Suprapubic skin (tissue), 4 donors: Measurements from ENCODE around the gene C14orf119. TPM values are rescaled to one million over a fixed set of nuclear protein-coding genes. Genes with fewer than 3 reads are reported as not detected.

Experiments
- DNase-seq, 2 donors: peaks; one replicate each; pipeline ENCODE4 v3.0.0-alpha.2; 2019; ENCODE audit warnings: low spot score in 2 of 2
- H3K27ac ChIP-seq: fragments of 200-600 bp; sonication (generic); one replicate; pipeline ENCODE4 v1.5.1; 2019
- H3K27me3 ChIP-seq: fragments of 200-600 bp; sonication (generic); one replicate; pipeline ENCODE4 v1.5.1; 2019
- H3K36me3 ChIP-seq: fragments of 200-600 bp; sonication (generic); one replicate; pipeline ENCODE4 v1.5.1; 2019
- H3K4me1 ChIP-seq: fragments of 200-600 bp; sonication (generic); one replicate; pipeline ENCODE4 v1.5.1; 2019
- H3K4me3 ChIP-seq: fragments of 200-600 bp; sonication (generic); one replicate; pipeline ENCODE4 v1.5.1; 2019; ENCODE audit warnings: mild to moderate bottlenecking
- H3K9me3 ChIP-seq: fragments of 200-600 bp; sonication (generic); one replicate; pipeline ENCODE4 v1.5.1; 2019
- CTCF ChIP-seq, 2 donors: fragments of 200-600 bp in 1 of 2; fragments of 450-650 bp in 1 of 2; sonication (generic) in 1 of 2; IDR thresholded peaks; one replicate each; pipeline ENCODE4 v1.5.1; 2016 to 2019; ENCODE audit warnings: antibody characterized with exemption in 2 of 2, mild to moderate bottlenecking in 1 of 2, moderate library complexity in 1 of 2
- EP300 ChIP-seq: sonication (generic); formaldehyde crosslinking; IDR thresholded peaks from one replicate; pipeline ENCODE4 v1.6.1; 2017; ENCODE audit warnings: antibody characterized with exemption
- POLR2A ChIP-seq, 2 donors: fragments of 450-650 bp; IDR thresholded peaks; one replicate each; pipeline ENCODE4 v1.6.1; 2017; ENCODE audit warnings: antibody characterized with exemption in 2 of 2, mild to moderate bottlenecking in 2 of 2, moderate library complexity in 2 of 2
- POLR2AphosphoS5 ChIP-seq, 3 donors: sonication (generic); formaldehyde crosslinking; IDR thresholded peaks; one replicate each; pipeline ENCODE4 v1.6.1; 2017; ENCODE audit warnings: antibody characterized with exemption in 3 of 3
- WGBS: methylation state at CpG from one replicate; pipeline ENCODE4 v1.1.5; 2018; 5-methylcytosine and 5-hydroxymethylcytosine counted together
- total RNA-seq, 4 donors: library from RNA; depleted of rRNA; stranded (reverse); fragments of >200 nt; gene quantifications; one replicate each; pipeline ENCODE4 v1.1.0, GENCODE V29; 2016

Gene C14orf119
- total RNA-seq, 4 donors from 2014 or later, result 10.1 to 22.7 (median 18.6) TPM

- Histone ChIP-seq H3K27me3 (no peaks in the 10 kb centered on the region), H3K9me3 (no peaks in the 10 kb centered on the region), H3K4me1 (peaks cover 50% of the 10 kb centered on the region), H3K4me3 (no peak overlapping the region), H3K36me3 (peaks cover 26% of the 10 kb centered on the region), H3K27ac (no peak overlapping the region)
- WGBS, result 94% methylated on average over 2 of the region's 6 CpGs
- no peak for DNase-seq
- TF ChIP-seq POLR2A (IDR thresholded peaks at IDR 0.05) (no peak), EP300 (no peak), POLR2AphosphoS5 (IDR thresholded peaks at IDR 0.05) (no peak), CTCF (IDR thresholded peaks at IDR 0.05) (no peak)
Observed at GRCh38 chr14:23140371-23140770, 45.1 kb downstream of the C14orf119 start.

GRCh38 chr14:23141706-23142444 is 46.6 kb downstream of the C14orf119 start:
- Histone ChIP-seq H3K36me3 (peaks cover 19% of the 10 kb centered on the region), H3K4me1 (peaks cover 62% of the 10 kb centered on the region), H3K9me3 (no peaks in the 10 kb centered on the region), H3K27ac (peak overlapping the region; percentile 40), H3K27me3 (no peaks in the 10 kb centered on the region), H3K4me3 (no peak overlapping the region)
- DNase-seq, result no peak
- TF ChIP-seq CTCF (IDR thresholded peaks at IDR 0.05), result no peak
- peak; percentile 82 for TF ChIP-seq EP300
- 41% methylated on average over 7 of the region's 7 CpGs for WGBS

- no peak for DNase-seq
- WGBS, result 67% methylated on average over 4 of the region's 4 CpGs
- Histone ChIP-seq H3K36me3 (peaks cover 15% of the 10 kb centered on the region), H3K4me3 (no peak overlapping the region), H3K9me3 (no peaks in the 10 kb centered on the region), H3K4me1 (peaks cover 53% of the 10 kb centered on the region), H3K27me3 (no peaks in the 10 kb centered on the region), H3K27ac (no peak overlapping the region)
- TF ChIP-seq POLR2AphosphoS5 (IDR thresholded peaks at IDR 0.05), result no peak
Observed at GRCh38 chr14:23142826-23143225, 47.5 kb downstream of the C14orf119 start.

GRCh38 chr14:23143911-23144310 is 48.6 kb downstream of the C14orf119 start:
- H3K27me3 ChIP-seq, result no peaks in the 10 kb centered on the region
- no peak overlapping the region for H3K4me3 ChIP-seq
- WGBS, result 68% methylated on average over 1 of the region's 1 CpG
- H3K4me1 ChIP-seq, result peaks cover 48% of the 10 kb centered on the region
- no peaks in the 10 kb centered on the region for H3K9me3 ChIP-seq
- no peak for DNase-seq
- H3K36me3 ChIP-seq, result peaks cover 14% of the 10 kb centered on the region
- TF ChIP-seq EP300 (no peak), CTCF (IDR thresholded peaks at IDR 0.05) (no peak), POLR2AphosphoS5 (IDR thresholded peaks at IDR 0.05) (no peak), POLR2A (IDR thresholded peaks at IDR 0.05) (no peak)
- no peak overlapping the region for H3K27ac ChIP-seq

GRCh38 chr14:23145794-23146350 is 50.6 kb downstream of the C14orf119 start:
- no peaks in the 10 kb centered on the region for H3K9me3 ChIP-seq
- no peaks in the 10 kb centered on the region for H3K36me3 ChIP-seq
- peaks cover 65% of the 10 kb centered on the region for H3K4me1 ChIP-seq
- H3K27me3 ChIP-seq, result no peaks in the 10 kb centered on the region
- H3K4me3 ChIP-seq, result no peak overlapping the region
- no peak for DNase-seq
- TF ChIP-seq EP300, result no peak
- no peak for TF ChIP-seq CTCF (IDR thresholded peaks at IDR 0.05)
- no peak for TF ChIP-seq POLR2A (IDR thresholded peaks at IDR 0.05)
- TF ChIP-seq POLR2AphosphoS5 (IDR thresholded peaks at IDR 0.05), result peak in 2 of 3 donors; percentile 54 to 84
- WGBS, result 62% methylated on average over 4 of the region's 4 CpGs
- H3K27ac ChIP-seq, result peak overlapping the region; percentile 83
